Transverse colon (tissue), 3 donors: ENCODE results near the gene ABCC5.

Experiments
- CTCF ChIP-seq, 5 experiments: fragments of 200-600 bp in 3 of 5; fragments of 450-650 bp in 2 of 5; sonication (generic) in 3 of 5; IDR thresholded peaks; 1 replicate in 2 of 5; 2 replicates in 3 of 5; pipeline ENCODE4 v1.5.1; 2016 to 2017; ENCODE audit warnings: antibody characterized with exemption in 5 of 5, inconsistent platforms in 3 of 5, mild to moderate bottlenecking in 2 of 5, moderate library complexity in 1 of 5
- EP300 ChIP-seq: sonication (generic); formaldehyde crosslinking; IDR thresholded peaks from one replicate; pipeline ENCODE4 v1.6.1; 2017; ENCODE audit warnings: antibody characterized with exemption, low read depth
- POLR2A ChIP-seq: fragments of 450-650 bp; IDR thresholded peaks from one replicate; pipeline ENCODE4 v1.6.1; 2016; ENCODE audit warnings: antibody characterized with exemption, mild to moderate bottlenecking, moderate library complexity

- TF ChIP-seq CTCF (IDR thresholded peaks at IDR 0.05) (no peak), POLR2A (no peak), EP300 (no peak)
These were observed 15.9 kb downstream of the ABCC5 start for GRCh38 chr3:184001761-184002160.
